Heart left ventricle (tissue), 13 donors: Measurements from ENCODE around the gene APLP2.

Source experiments
- CTCF ChIP-seq, 12 donors: fragments of 200-600 bp; sonication (generic) in 4 of 12; IDR thresholded peaks; one replicate each; pipeline versions ENCODE4 v1.5.0 to v1.8.0; 2018 to 2022; ENCODE audit warnings: antibody characterized with exemption in 12 of 12, mild to moderate bottlenecking in 5 of 12
- POLR2A ChIP-seq, 2 donors: fragments of 450-650 bp; IDR thresholded peaks; one replicate each; pipeline ENCODE4 v1.6.1; 2017; ENCODE audit warnings: antibody characterized with exemption in 2 of 2, mild to moderate bottlenecking in 2 of 2, moderate library complexity in 2 of 2
- donor health status: ischemic (EF 13 %, LVEDD 7.1; RV severe dilation, severe dysfunction).
- donor health status: DM: no; HTN: yes; CAD: no.
- donor health status: DM: no; HTN: no; CAD: no.
- donor health status: ischemic (EF 25% LVEDD 6.9; RV normal size, moderate dysfunction).
- donor health status: ischemic (EF 25% LVEDD 5.7; RV mildly dilated, moderate dysfunction).
- donor health status: ischemic (EF 35%, LVEDD 5.7; RV mildly dilated, moderate dysfunction).
- donor health status: nonischemic (EF 11% LVEDD 7.7; RV severe dilation, severe dysfunction).
- donor health status: DM: yes; HTN: yes; CAD: no.
- donor health status: PGD.
- donor health status: ischemic (EF 29% LVEDD 5.4; RV normal size, mild dysfunction).
- donor health status: nonischemic (EF 23%, LVEDD 6.1; RV moderate dilation, normal function).

- no peak for TF ChIP-seq CTCF (IDR thresholded peaks at IDR 0.05)
- TF ChIP-seq POLR2A (IDR thresholded peaks at IDR 0.05): no peak
These were observed 72.1 kb downstream of the APLP2 start for GRCh38 chr11:130141561-130142341.
